Stimulated activated CD4-positive, alpha-beta T cell treated with anti-CD3 and anti-CD28 coated beads, Interleukin-12 subunit alpha, Interleukin-12 subunit beta, amount 100 ng/mL, for 48 hours (primary cell): Measurements from ENCODE around the gene CSTPP1.
"Not testable (repeated sequence)": the region's sequence is repeated elsewhere in the genome, so short reads cannot be mapped to it uniquely, and the experiment has no call there.

Experiments
- DNase-seq, 3 donors: peaks; one replicate each; pipeline ENCODE4 v3.0.0-alpha.2; 2020; ENCODE audit warnings: low read depth in 2 of 3, low spot score in 1 of 3

Gene CSTPP1

GRCh38 chr11:46952553-46952952 is 16.0 kb downstream of the CSTPP1 start:
- no peak for DNase-seq

- no peak for DNase-seq
Observed at GRCh38 chr11:46953093-46953492, 16.5 kb downstream of the CSTPP1 start.

DNA sequence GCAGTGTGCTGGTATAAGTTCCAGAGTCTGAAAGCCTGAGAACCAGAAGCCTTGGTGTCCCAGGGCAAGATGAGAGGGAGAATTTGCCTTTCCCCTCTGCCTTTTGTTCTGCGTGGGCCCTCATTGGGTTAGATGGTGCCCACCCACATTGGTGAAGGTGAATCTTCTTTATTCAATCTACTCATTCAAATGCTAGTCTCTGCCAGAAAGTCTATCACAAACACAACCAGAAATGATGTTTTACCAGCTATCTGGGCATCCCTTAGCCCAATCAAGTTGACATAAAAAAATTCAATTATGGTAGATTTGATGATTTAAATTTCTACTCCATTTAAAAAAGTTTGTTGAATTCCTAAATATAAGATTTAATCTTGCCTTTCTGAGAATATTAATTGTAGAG is 22.2 kb downstream of the CSTPP1 start:
- no peak for DNase-seq

DNA sequence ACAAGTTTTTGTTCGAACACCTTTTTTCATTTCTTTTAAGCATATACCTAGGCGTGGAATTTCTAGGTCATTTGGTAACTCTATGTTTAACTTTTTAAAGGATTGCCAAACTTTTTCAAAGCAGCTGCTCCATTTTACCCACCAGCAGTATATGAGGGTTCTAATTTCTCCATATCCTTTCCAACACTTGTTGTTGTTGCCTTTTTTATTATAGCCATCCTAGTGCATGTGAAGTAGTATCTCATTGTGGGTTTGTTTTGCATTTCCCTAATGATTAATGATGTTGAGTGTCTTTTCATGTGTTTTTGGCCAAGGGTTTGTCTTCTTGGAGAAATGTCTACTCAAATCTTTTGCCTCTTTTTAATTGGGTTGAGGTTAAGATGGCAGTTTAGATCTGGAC is 24.5 kb downstream of the CSTPP1 start:
- no peak for DNase-seq

DNA sequence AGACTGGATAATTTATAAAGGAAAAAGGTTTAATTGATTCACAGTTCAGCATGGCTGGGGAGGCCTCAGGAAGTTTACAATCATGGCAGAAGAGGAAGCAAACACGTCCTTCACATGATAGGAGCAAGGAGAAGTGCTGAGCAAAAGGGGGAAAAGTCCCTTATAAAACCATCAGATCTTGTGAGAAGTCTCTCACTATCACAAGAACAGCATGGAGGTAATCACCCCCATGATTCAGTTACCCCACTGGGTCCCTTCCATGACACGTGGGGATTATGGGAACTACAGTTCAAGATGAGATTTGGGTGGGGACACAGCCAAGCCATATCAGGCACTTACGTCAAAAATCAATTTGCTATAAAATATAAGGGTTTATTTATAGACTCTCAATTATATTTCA is 25.3 kb downstream of the CSTPP1 start:
- not testable (repeated sequence) for DNase-seq

GRCh38 chr11:46963844-46964243 is 27.3 kb downstream of the CSTPP1 start:
- no peak for DNase-seq

- DNase-seq: no peak
Observed at GRCh38 chr11:46966773-46967172, 30.2 kb downstream of the CSTPP1 start.

- DNase-seq: no peak
Observed at GRCh38 chr11:46967962-46968361, 31.4 kb downstream of the CSTPP1 start.

DNA sequence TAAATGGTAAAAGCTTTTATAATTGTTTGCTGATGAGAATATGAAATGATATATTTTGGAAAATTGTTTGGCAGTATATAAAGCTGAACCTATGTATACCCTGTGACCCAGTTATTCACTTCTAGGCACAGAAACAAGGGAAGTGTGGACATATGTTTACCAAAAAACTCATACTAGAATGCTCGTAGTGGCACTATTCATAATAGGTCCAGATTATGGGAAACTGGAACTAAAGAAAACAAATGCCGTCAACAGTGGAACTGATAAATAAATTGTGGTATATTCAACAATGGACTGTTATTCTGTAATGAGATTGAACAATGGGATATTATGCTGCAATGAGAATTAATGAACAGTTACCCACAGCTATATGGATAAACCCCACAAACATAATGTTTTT is 32.8 kb downstream of the CSTPP1 start:
- no peak for DNase-seq

GRCh38 chr11:46970913-46971625 is 34.5 kb downstream of the CSTPP1 start:
- no peak for DNase-seq

DNA sequence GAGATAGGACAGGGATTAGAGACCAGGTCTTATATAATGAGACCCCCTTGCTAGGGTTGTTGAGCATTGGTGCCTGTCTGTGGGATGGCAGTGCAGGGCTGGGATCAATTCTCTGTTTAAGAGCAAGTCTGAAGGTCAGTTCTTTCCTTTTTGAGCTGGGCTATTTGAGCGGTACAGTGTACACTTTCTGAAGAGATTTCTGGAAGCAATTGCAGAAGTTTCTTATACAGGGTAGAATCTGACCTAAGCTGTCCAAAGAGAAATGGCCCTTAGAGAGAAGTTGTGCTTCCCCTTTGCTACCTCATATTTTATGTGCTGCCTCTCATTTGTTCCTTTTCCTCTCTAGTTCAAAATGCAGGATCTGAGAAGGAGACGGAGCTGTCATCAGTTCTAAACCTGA is 35.8 kb downstream of the CSTPP1 start:
- DNase-seq: no peak

- DNase-seq: no peak
Observed at GRCh38 chr11:46972821-46973220, 36.3 kb downstream of the CSTPP1 start.

GRCh38 chr11:46976182-46976854 is 39.8 kb downstream of the CSTPP1 start:
- DNase-seq: no peak

DNA sequence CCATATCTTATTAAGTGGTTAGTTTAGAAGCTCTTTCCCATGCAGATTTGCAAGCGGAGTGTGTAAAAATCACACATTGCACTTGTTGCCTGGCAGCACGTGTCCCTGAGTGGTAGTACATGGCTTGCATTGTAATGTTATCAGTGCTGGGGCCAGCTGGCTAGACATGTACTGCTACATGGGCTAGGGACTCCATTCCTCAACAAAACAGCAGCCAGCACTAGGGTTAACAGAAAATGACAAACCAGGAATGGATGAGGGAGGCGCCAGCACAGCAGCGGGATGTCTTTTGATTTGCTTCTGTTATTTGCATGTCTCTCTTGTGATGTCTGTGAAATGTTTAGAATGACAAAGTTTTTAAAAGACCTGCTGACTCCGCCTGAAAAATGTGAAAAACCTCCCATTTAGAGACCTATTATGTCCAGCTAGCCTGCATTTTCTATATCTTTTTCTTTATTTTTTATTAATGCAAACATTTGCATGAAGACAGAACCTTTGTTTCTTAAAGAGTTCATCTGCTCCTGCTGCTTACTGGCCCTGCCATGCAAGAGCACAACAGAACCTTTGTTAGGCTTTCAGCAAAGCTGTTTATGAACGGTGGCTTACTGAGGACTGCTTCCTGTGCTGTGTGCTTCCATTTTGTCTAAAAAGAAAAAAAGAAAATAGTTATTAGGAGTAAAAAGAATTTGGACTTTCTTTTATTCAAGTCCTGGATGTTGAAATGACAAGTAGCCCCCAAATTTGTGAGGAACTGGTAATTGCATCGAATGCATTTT is 40.7 kb downstream of the CSTPP1 start:
- no peak for DNase-seq

GRCh38 chr11:46978005-46978491 is 41.5 kb downstream of the CSTPP1 start:
- DNase-seq: no peak

- DNase-seq: no peak
Observed at GRCh38 chr11:46979358-46979757, 42.8 kb downstream of the CSTPP1 start.

DNA sequence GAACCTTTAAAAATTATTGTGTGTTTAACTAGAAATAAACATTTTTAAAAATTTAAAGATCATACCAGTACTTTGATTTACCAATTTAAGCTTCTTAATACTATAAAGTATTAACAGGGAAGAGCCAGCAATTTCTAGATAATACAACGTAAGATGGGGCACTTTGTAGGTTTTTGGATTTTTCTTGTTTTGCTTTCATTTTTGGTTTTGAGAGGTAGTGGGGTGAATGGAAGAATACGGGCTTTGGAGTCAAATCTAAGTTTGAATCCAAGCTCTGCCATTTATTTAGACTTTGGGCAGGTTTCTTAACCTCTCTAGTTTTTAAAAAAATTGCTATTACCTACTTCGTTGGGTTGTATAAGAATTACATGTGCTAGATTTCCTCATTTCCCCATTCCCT is 44.9 kb downstream of the CSTPP1 start:
- no peak for DNase-seq

GRCh38 chr11:46982797-46983452 is 46.4 kb downstream of the CSTPP1 start:
- no peak for DNase-seq

DNA sequence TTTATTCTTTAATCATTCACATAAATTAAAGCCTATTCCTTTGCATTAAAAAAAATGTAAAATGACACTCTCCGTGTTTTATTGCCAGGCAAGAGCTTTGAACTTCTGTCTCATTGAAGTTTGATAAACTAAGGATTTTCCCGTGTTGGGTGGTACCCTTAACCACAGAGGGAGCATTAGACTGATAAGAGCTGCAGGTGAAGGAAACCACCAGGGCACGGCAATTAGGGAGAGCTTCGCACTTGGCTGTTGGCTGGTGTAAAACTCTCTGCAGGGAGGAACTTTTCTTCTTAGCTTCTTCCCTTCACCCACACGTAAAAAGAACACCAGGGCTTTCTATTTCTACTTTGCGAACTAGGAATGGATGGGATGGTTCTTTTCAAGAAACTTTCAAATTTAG is 47.0 kb downstream of the CSTPP1 start:
- DNase-seq: no peak

DNA sequence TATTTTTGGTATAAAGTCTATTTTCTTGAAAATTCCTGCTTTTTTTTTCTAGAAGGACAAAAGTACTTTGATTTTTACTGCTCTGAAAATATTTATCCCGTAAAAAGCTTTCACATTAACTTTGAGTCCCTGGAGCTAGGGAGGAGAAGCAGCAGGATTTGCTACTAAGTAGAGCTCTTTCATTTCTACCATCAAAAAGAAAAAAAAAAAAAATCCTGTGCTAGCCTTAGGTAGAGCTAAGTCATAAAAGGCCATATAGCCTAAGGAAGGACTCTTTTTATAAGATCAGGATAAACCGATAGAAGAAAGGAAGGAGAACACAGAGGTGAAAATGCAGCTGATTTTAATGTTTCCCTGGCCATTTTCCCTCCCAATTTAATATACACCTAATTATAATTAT is 48.0 kb downstream of the CSTPP1 start:
- no peak for DNase-seq

- DNase-seq: no peak
Observed at GRCh38 chr11:46984987-46985386, 48.4 kb downstream of the CSTPP1 start.

- no peak for DNase-seq
Observed at GRCh38 chr11:46987183-46987582, 50.6 kb downstream of the CSTPP1 start.
